GM18505 (cell line): ENCODE results near the gene CTNNBL1.

Source experiments
- ATAC-seq: cut with Tn5 transposase; IDR thresholded peaks from one replicate; pipeline ENCODE4 v1.9.1; 2021; ENCODE audit not compliant: unreplicated experiment
- POLR2A ChIP-seq: IDR thresholded peaks from 4 replicates; pipeline ENCODE4 v1.6.1; 2011; ENCODE audit warnings: borderline replicate concordance; ENCODE audit not compliant: insufficient read depth, insufficient read length; ENCODE audit errors: extremely low read depth

Gene CTNNBL1

GRCh38 chr20:37775200-37775599, 81.4 kb downstream of the CTNNBL1 start:
- ATAC-seq = no peak
- no peak for TF ChIP-seq POLR2A

GRCh38 chr20:37776049-37776448, 82.2 kb downstream of the CTNNBL1 start:
- no peak for ATAC-seq
- no peak for TF ChIP-seq POLR2A

- TF ChIP-seq POLR2A = no peak
- ATAC-seq = no peak
Measured at GRCh38 chr20:37776526-37776925, 82.7 kb downstream of the CTNNBL1 start.

- TF ChIP-seq POLR2A = no peak
- no peak for ATAC-seq
Measured at GRCh38 chr20:37777012-37777950, 83.5 kb downstream of the CTNNBL1 start.

GRCh38 chr20:37777988-37778659, 84.3 kb downstream of the CTNNBL1 start:
- ATAC-seq = no peak
- no peak for TF ChIP-seq POLR2A

- ATAC-seq = no peak
- TF ChIP-seq POLR2A = no peak
Measured at GRCh38 chr20:37781626-37782025, 87.8 kb downstream of the CTNNBL1 start.

- ATAC-seq = no peak
- TF ChIP-seq POLR2A = no peak
Measured at GRCh38 chr20:37786043-37786442, 92.2 kb downstream of the CTNNBL1 start.

- ATAC-seq = no peak
- TF ChIP-seq POLR2A = no peak
Measured at GRCh38 chr20:37789408-37789807, 95.6 kb downstream of the CTNNBL1 start.

- no peak for TF ChIP-seq POLR2A
- no peak for ATAC-seq
Measured at GRCh38 chr20:37790900-37791299, 97.1 kb downstream of the CTNNBL1 start.

- no peak for ATAC-seq
- TF ChIP-seq POLR2A = no peak
Measured at GRCh38 chr20:37796121-37796520, 102.3 kb downstream of the CTNNBL1 start.

- ATAC-seq = no peak
- TF ChIP-seq POLR2A = no peak
Measured at GRCh38 chr20:37796733-37797132, 102.9 kb downstream of the CTNNBL1 start.

- no peak for ATAC-seq
Measured at GRCh38 chr20:37797669-37798175, 103.9 kb downstream of the CTNNBL1 start.

GRCh38 chr20:37798312-37798711, 104.5 kb downstream of the CTNNBL1 start:
- no peak for ATAC-seq

More at GRCh38 chr20:37797669-37798175, 103.9 kb downstream of the CTNNBL1 start:
- no peak for TF ChIP-seq POLR2A

More at GRCh38 chr20:37798312-37798711, 104.5 kb downstream of the CTNNBL1 start:
- TF ChIP-seq POLR2A = no peak
